ENCODE results near the gene PTRH1.

Gene PTRH1

DNA sequence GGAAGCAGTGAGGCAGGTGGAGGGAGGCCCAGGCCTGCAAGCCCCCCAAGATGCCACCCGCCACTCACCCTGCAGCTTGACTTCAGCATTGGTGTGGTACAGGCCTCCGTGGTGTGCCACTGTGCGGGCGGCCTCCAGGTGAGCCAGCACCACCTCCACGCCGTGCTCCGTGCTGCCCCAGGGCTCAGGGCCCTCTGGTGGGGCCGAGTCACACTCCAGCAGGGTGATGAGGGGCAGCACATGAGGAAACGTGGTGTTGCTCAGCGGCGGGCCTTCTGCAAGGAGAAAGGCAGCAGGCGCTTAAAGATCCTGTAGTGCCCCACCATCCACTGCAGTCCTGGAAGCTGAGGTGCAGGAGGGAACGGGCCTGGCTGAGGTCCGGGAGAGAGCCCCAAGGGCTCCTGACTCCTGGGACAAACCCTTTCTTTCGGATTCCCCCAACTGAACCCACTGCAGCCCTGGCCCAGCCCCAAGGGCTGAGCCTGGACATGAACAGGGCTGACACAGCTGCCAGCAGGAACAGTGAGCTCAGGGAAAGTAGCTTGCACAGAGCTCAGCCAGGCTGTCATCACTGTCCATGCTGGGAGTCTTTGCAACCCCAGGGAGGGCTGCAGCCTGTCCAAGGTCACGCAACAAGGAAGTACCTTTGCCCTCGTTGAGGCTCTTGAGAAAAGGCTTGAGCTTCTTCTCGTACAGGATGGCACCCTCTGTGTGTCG lies 24.3 kb upstream of the PTRH1 start:
- no peak for DNase-seq

DNA sequence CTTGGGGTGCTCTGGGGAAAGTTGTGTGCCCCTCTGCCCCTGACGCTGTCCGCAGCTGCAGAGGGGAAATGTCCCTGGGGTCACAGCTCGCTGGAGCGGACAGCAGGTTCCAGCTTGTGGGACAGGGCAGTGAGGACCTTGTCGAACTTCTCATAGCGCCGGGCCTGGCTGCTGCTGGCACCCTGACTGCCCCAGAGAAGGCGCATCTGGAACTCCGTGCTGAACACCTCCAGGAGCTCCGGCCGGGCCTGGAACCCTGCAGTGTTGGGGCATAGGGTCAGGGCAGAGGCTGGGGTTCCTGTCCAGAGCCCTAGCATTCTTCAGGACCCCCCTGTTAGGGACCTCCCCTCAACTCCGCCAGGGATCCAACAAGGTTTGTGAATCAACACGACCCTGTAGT lies 23.2 kb upstream of the PTRH1 start:
- no peak for DNase-seq

DNA sequence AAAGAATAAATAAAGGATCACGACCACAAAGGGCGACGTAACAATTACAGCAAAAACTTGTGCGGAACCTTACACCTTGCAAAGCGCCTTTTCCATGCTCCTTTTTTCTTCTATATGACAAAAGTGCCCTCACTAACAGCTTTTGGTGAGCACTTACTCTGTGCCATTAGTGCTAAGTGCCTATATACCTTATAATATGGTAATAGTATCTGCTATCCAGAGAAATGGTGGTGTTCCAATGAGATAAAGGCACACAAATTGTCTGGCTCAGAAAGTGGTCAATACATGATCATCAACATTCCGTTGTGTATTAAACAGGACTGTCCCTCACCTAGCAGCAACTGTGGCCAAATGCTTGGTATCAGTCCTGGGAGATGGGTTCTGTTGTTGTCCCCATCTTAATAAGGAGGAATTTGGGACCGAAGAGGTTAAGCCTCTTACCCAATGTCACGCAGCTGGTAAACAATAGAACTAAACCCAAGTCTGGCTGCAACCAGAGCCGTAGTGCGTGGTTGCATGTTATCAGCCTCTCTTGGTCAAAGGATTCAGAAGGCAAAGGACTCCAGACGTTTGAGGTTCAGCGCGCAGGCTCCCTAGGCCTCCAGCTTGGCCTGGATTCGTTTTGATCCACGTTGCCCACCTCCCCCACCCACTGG lies 20.2 kb upstream of the PTRH1 start:
- no peak for DNase-seq

DNA sequence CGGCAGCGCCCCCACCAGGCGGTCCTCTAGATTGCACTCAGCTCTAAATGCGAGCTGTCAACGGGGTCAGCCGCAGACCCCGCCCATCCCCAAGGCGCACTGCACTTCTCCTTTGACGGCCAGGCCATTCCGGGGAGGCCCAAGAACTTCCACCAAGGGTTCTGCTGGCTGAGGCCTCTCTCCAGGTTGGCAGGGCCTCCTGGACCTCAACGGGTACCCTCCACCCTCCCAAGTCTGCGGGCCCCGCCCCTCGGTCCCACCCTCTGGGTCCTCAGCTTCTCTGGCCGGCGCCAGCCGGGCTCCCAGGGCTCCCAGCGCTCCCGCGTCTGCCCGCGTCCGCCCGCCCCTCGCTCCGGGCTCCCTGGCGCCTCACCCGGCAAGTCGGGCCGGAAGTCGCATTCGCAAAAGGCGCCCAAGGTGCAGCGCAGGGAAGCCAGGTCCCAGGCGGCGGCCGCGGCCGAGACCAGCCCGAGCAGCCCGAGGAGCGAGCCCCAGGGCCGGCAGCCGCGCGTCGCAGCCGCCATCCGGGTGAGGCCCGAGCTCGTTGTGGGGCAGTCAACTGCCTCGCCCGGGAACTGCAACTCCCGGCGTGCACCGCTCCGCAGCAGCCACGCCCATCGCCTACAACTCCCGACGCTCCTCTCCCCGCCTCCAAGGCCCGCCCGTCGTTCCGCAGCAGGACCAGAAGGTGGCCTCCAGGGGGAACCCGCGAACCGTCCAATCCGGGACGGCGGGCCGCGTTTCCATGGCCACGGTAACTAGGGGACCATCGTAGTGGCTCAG lies 19.5 kb upstream of the PTRH1 start, which contains the start of gene TOR2A:
TOR2A (minus strand) TSS at position 548 of the 783 bp plus-strand sequence; CDS start at position 524, 24 bp downstream.
- peak; percentile 99 for DNase-seq

DNA sequence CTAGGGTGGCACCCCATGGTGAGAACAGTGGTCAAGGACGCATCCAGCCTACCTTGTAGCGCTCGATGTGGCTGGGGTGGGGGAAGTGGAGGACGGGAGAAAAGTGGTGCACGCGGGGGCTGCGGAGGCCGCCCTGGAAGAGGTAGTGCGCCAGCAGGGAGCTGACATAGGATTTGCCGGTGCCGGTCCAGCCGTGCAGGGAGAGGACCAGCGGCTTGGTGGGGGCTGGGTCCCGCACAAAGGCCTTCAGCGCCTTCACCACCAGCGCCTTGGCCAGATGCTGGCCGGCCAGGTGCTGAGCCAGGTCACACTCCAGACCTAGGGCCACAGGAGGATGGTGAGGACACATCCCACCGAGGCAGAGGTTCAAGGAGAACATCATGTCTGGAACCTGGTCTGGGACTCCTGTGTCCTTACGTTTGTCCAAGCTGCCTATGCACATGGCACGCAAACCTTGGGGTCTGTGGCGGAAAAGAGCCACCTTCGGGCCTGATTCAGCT lies 18.8 kb upstream of the PTRH1 start:
- no peak for DNase-seq

DNA sequence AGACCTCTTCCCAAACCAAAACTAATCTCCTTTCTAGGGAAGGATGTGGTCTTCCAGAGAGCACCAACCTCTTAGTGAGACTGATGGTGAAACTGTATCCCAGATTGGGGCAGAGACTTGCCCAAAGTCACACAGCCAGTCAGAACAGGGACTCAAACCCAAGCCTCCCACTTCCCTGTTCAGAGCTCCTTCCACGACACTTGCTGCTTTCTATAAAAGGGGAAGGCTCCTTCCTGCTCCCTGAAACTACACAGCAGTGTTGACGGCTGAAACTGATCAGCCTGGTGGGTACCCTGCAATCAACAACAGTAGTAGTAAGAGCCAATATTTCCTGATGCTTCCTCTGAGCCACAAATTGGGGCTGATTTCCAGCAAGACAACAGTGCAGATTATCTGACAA lies 18.2 kb upstream of the PTRH1 start:
- no peak for DNase-seq

DNA sequence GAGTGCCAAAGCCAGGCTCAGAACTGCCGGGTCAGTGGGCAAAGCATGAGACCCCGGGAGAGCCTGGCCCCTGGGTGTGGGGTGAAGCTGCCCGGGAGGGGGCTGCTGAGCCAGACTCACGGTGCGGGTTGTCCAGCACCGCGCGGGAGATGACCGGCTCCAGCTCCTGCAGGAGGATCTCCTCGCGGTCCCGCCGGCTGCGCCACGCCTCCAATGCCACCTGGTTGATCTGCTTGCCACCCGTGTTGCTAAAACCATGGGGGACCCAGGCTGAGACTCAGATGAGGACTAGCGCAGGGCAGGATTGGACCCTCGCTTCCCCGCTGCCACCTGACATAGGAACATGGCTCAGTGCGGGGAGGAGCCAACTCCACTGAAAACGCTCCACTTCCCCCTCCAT lies 17.0 kb upstream of the PTRH1 start:
- DNase-seq = no peak

DNA sequence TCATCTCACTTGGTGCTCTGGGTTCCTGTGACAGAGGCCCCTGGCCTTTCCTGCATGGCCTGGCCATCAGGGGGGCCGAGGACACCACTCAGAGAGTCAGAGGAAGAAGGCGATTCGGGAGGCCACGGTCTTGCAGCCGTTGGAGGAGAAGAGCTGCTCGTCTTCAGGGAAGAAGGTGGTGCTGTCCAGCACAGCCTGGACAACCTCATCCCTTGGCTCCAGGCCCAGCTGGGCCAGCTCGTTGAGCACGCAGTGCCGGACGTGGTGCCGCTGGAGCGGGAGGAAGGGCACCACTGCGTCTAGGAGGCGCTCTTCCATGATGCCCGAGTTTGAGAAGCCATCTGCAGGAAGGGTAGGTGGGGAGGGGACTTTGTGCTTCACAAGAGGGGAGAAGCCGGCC lies 16.5 kb upstream of the PTRH1 start:
- no peak for DNase-seq

DNA sequence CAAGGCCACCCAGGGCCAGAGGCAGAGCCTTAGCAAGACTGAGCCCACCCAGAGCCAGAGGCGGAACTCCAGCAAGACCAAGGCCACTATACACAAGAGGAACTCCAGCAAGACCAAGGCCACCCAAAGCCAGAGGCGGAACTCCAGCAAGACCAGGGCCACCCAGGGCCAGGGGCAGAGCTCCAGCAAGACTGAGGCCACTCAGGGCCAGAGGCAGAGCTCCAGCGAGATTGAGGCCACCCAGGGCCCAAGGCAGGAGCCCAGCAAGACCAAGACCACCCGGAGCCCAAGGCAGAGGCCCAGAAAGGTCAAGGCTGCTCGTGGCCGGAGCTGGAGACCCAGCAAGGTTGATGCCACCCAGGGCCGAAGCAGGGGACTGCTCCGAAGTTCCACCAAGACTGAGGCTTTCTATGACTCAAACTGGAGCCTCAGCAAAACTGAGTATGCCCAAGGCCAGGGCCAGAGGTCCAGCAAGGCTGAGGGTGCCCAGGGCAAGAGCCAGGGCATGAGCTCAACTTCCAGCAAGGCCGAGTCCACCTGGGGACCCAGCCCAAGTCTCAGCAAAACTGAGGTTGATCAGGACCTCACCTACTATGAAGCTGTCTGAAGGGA lies 15.4 kb upstream of the PTRH1 start:
- DNase-seq = no peak

DNA sequence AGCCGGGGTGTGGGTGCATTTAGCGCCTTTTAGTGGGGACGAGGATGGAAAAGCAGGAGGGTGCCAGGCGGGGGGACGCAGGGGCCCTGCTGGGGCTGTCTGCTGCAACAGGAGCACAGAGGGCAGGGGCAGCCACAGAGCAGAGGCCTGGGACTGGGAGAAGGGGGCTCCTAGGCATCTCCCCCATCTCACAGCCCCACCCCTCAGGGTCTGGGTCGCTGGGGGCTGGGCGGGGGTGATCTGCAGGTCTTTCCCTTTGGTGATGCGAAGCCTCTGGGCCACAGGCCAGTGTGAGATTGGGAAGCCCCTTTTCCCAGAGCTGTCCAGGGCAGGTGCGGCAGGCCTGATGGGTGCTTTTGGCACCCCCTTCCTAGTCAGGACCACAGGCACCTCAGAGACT lies 14.8 kb upstream of the PTRH1 start:
- DNase-seq = no peak

DNA sequence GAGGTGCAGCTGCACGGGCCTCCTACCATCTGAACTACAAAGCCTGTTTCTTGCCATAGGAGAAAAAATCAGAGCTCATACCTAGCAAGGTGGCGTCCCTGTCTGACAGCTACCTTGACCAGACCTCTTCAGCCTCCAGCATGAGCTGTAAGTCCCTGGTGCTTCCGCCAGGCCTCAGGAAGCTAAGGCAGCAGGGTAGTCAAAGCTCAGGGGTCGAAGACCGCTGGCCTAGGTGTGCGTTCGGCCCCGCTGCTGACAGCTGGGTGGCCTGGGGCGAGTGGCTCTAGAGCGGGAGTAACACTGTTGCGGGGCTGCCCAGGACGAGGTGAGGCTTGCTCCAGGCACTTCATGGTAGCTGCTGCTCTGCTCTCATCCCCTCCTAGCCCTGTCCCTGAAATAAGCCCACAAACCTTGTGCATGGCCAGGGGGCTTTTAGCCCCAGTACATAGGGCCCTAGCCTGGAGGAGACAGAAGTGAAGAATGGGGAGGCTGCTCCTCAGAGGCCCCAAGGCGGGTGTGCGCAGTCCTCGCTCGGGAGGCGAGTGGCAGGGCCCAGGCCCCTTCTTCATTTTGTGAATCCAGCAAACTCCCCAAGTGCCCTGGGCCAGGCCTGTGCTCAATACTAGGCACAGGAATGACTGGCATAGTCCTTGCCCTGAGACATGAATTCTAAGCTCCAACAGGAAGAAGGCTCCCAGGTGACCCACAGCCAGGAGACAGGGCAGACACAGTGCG lies 14.2 kb upstream of the PTRH1 start:
- no peak for DNase-seq

DNA sequence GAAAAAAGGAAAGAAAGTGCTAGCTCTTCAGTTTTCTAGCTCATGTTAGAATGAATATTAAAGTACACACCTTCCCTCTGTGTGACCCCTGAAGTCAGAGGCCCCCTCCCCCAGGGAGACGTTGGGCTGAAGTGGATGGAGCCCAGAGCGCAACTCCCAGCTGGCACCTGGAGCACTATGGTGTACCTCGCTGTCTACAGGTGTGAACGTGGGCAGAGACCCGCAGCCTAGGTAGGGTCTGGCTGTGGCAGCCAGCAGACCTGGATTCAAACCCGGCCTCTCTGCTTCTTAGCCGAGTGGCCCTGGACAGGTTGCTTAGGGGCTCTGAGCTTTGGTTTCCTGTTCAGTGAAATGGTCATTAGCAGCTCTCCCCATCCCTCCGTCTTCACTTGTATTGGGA lies 13.3 kb upstream of the PTRH1 start:
- DNase-seq = no peak

DNA sequence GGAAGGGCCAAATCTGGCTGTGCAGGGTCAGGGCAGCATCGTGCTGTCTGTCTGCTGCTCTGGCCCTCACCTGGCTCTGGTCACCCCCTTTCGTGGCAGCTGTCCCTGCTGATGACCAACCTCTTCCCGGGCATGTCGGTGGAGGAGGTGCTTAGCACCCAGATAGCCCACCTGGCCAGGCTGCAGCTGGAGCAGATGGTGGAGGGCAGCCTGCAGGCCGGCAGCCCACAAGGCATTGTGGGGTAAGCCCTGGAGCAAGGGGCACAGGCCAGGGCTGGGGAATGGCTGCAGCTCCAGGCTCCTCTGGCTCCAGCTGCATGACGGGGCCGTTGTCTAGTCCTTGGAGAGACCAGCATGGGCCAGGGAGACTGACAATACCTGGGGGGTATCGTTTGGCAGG lies 11.4 kb upstream of the PTRH1 start:
- no peak for DNase-seq

DNA sequence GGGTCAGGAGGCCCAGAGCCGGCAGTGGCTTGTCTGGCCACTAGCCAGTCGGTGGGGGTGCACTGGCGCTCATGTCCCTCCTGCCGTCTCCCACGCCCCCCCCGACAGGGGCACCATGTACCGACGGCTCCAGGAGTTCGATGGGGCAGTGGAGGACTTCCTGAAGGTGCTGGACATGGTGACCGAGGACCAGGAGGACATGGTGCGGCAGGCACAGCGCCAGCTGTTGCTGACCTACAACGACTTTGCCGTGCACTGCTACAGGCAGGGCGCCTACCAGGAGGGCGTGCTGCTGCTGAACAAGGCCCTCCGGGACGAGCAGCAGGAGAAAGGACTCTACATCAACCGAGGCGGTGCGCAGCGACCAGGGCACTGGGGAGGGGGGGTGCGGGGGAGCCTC lies 8.5 kb upstream of the PTRH1 start:
- DNase-seq = peak; percentile 63

DNA sequence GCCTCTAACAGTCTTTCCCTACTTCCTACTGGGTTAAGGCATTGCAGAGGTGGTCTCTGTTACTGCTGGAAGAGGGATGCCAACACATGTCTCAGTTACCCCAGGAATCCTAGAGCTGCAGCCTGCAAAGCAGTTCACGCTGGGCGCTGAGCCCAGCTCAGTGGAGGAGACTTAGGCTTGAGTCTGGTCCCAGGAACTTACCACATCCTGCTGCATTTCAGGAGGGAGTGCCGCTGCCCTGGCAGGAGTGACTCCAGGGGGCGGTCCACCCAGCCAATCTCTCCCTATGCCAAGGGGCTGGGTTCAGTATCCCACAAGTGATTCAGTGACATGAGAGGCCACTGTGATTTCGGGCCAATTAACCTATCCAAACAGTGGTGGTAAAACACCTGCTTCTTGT lies 8.0 kb upstream of the PTRH1 start:
- no peak for DNase-seq

DNA sequence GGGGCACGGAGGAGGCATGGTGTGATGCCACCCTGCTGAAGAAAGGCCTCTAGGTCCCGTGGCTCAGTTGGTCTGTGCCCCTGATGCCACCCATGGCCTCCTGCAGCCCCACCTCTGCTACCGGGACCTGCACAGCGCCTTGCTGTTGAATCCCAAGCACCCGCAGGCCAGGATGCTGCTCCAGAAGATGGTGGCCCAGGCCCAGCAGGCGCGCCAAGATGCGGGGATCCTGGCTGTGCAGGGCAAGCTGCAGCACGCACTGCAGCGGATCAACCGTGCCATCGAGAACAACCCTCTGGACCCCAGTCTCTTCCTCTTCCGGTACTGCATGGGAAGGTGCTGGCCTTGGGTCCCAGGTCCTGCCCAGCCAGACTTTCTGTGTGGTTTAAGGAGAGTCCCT lies 7.5 kb upstream of the PTRH1 start:
- no peak for DNase-seq

DNA sequence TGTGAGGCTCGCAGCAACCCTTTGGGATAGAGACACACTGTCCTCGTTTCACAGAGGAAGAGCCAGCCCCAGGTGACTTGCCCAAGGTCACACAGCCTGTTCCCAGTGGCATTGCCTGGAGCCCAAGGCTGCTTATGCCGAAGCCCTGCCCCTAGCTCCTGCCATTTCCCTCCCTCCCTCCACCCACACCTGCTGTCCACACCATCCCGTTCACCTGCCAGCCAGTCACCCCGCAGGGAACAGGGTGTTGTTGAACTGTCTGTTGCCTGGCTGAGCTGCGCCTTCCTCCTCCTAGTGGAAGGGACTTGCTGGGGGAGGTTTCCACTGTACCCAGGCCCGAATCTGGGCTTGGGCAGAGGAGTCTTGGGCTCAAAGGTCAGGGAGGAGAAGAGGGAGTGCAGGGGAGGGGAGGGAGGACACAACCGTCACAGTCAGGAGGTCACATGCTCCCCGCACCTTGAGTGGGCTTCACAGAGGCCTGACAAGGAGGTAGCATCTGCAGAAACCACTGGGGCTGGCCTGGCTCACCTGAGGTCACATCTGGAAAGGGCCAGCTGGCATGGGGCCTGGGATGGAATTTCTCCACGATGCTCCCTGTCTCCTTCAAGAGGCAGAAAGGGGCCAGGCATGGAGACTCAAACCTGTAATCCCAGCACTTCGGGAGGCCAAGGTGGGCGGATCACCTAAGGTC lies 6.7 kb upstream of the PTRH1 start:
- DNase-seq = no peak

DNA sequence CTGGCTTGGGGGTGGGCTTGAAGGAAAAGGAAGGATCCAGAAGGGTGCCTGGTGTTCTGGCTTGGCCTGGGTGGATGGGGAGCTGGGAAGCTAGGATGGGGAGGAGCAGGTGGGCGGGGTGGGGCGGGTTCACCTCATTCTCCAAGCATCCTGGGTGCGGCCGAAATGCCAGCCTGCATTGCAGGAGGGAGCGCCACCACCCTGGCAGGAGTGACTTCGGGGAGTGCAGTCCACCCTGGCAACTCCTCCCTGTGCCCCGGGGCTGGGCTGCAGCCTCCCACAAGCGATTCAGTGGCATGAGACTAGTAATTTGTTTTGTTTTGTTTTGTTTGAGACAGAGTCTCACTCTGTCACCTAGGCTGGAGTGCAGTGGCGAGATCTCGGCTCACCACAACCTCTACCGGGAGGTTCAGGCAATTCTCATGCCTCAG lies 5.9 kb upstream of the PTRH1 start:
- no peak for DNase-seq

DNA sequence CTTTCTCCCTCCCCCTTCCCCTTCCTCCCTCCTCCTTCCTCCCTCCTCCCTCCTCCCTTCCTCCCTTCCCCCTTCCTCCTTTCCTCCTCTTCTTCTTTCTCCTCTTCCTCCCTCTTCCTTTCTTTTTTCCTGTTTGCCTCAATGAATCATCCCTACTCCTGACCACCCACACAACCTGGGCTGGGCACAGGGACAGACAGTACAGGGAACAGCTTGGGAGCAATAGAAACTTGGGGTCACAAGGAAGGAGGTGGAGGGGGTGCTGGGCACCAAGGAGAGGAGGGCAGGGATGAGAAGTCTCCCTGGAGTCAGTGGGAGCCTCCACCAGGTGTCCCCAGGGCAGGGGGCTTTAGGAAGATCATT lies 5.4 kb upstream of the PTRH1 start:
- no peak for DNase-seq

DNA sequence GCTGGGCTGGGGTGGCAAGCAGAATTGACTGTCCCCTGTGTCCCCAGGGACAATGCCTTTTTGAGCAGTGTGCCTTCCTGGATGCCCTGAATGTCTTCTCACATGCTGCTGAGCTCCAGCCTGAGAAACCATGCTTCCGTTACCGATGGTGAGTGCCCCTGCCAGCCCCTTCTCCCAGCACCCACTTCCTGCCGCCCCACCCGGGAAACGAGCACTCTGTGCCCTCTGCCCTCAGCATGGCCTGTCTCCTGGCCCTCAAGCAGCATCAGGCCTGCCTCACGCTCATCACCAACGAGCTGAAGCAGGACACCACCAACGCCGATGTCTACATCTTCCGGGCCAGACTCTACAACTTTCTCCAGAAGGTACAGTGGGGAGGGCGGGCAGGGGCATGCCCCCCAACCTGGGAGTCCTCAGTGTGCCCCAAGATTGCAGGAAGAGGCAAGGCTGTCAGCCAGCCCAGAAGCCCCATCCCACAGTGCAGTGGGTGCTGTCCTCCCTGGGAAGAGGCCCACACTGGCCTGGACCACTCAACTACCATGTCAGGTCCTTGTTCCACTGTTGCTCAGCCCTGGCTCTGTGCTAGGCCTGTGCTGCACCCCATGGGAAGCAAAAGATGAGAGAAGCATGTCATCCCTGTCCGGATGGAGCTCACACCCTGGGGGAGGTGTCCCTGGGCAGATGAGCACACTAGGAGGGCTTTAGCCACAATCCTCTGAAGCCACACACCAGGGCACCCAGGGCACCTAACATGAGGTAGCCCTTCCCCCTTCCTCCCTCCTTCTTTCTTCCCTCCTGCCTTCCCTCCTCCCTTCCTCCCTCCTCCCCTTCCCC lies 4.8 kb upstream of the PTRH1 start:
- DNase-seq = no peak

DNA sequence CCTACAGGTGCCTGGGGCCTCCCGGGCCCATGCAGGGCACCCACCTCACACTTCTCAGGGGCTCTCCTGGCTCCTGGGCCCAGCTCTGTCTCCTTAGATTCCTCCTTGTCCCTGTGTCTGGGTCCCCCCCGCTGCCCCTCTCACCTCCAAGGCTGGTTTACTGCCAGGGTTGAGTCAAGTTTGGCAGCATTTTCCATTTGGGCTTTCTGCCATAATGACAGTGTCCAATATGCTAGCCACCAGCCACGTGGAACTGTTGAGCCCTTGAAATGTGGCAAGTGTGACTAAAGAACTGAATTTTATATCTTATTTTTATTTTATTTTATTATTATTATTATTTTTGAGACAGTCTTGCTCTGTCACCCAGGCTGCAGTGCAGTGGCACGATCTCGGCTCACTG lies 2.3 kb upstream of the PTRH1 start:
- DNase-seq = no peak
